Mucosa of gallbladder (tissue), 1 donor: ENCODE results near the gene BRD3OS. TPM values are rescaled to one million over a fixed set of nuclear protein-coding genes. Genes with fewer than 3 reads are reported as not detected.
A peak's percentile ranks its signal among the peaks of the same experiment; 100 is the strongest.

Experiments used
- DNase-seq: peaks from one replicate; pipeline ENCODE4 v3.0.0-alpha.2; 2020; ENCODE audit warnings: low spot score
- total RNA-seq: library from RNA; stranded (reverse); gene quantifications from one replicate; pipeline ENCODE4 v1.2.1, GENCODE V29; 2021
- donor health status: DM: no; HTN: no; CAD: no.

Gene BRD3OS
- total RNA-seq, 1 donor from 2014 or later = 31.0 TPM

- DNase-seq = no peak
Measured at GRCh38 chr9:134033516-134034214, 8.4 kb downstream of the BRD3OS start.

- DNase-seq = no peak
Measured at GRCh38 chr9:134034215-134035040, 9.1 kb downstream of the BRD3OS start.

GRCh38 chr9:134035041-134036039, 10.1 kb downstream of the BRD3OS start:
- no peak for DNase-seq

GRCh38 chr9:134036130-134036529, 10.8 kb downstream of the BRD3OS start:
- no peak for DNase-seq

GRCh38 chr9:134037641-134038040, 12.4 kb downstream of the BRD3OS start:
- DNase-seq = no peak

GRCh38 chr9:134039386-134040175, 14.3 kb downstream of the BRD3OS start:
- DNase-seq = no peak

GRCh38 chr9:134040176-134040565, 14.9 kb downstream of the BRD3OS start:
- no peak for DNase-seq

GRCh38 chr9:134040781-134041648, 15.7 kb downstream of the BRD3OS start:
- no peak for DNase-seq

- no peak for DNase-seq
Measured at GRCh38 chr9:134041649-134041962, 16.3 kb downstream of the BRD3OS start.

GRCh38 chr9:134043531-134043988, 18.3 kb downstream of the BRD3OS start:
- no peak for DNase-seq

- DNase-seq = no peak
Measured at GRCh38 chr9:134044944-134045343, 19.7 kb downstream of the BRD3OS start.

GRCh38 chr9:134045841-134046544, 20.7 kb downstream of the BRD3OS start:
- no peak for DNase-seq

- no peak for DNase-seq
Measured at GRCh38 chr9:134046894-134047681, 21.8 kb downstream of the BRD3OS start.

- no peak for DNase-seq
Measured at GRCh38 chr9:134047868-134048581, 22.7 kb downstream of the BRD3OS start.

GRCh38 chr9:134048582-134048968, 23.3 kb downstream of the BRD3OS start:
- no peak for DNase-seq

GRCh38 chr9:134049236-134049635, 24.0 kb downstream of the BRD3OS start:
- peak; percentile 54 for DNase-seq

- no peak for DNase-seq
Measured at GRCh38 chr9:134049772-134050588, 24.7 kb downstream of the BRD3OS start.
